Activated CD8-positive, alpha-beta memory T cell treated with anti-CD3 and anti-CD28 coated beads for 4 hours (primary cell): ENCODE data around the gene CMBL.
A peak's percentile ranks its signal among the peaks of the same experiment; 100 is the strongest.
"Not testable (repeated sequence)": the region's sequence is repeated elsewhere in the genome, so short reads cannot be mapped to it uniquely, and the experiment has no call there.

Experiments used
- DNase-seq, 2 donors: peaks; one replicate each; pipeline ENCODE4 v3.0.0-alpha.2; 2020; ENCODE audit warnings: low read depth in 2 of 2

The CMBL gene

GRCh38 chr5:10285362-10285761, 22.3 kb downstream of the CMBL start:
- not testable (repeated sequence) for DNase-seq

GRCh38 chr5:10283927-10284635, 23.6 kb downstream of the CMBL start:
- peak; percentile 45 to 58 for DNase-seq

- no peak for DNase-seq
Measured at GRCh38 chr5:10279925-10280720, 27.6 kb downstream of the CMBL start.

GRCh38 chr5:10279328-10279727, 28.4 kb downstream of the CMBL start:
- DNase-seq, result no peak

- no peak for DNase-seq
Measured at GRCh38 chr5:10278658-10279279, 28.9 kb downstream of the CMBL start.

- DNase-seq, result no peak
Measured at GRCh38 chr5:10277773-10278630, 29.7 kb downstream of the CMBL start.

GRCh38 chr5:10276691-10277090, 31.0 kb downstream of the CMBL start:
- no peak for DNase-seq

GRCh38 chr5:10275991-10276390, 31.7 kb downstream of the CMBL start:
- no peak for DNase-seq

GRCh38 chr5:10275460-10275859, 32.2 kb downstream of the CMBL start:
- DNase-seq, result no peak

- not testable (repeated sequence) for DNase-seq
Measured at GRCh38 chr5:10272875-10273209, 34.9 kb downstream of the CMBL start.

DNA sequence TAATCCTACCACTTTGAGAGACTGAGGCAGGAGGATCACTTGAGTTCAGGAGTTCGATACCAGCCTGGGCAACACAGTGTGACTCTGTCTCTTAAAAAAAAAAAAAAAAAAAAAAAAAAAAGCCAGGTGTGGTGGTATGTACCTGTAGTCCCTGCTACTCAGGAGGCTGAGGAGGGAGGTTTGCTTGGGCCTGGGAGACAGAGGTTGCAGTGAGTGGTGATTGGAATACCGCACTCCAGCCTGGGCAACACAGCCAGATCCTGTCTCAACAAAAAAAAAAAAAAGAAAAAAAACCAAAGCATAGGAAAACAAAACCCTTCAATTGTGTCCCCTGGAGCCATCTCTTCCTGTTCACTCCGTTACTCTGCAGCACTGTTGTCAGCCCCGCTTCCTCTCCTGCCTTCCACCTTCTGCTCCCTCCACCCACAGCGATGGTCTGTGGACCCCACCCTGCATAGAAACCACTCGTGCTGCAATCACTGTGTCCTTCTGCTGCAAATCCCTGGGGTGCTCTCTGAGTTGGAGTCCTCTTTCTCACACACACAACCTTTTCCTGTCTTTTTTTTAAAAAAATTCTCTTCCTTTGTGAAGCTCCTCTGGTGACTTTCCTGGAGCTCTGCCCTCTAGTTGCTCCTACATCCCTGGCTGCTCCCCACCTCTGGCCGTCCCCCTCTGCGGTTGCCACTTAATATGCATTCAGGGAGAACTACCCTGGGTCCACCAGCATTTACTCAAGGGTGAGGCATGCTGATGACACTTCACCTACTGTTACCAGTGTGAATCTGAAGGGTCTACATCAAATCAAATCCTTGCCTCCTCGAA, 35.4 kb downstream of the CMBL start:
- no peak for DNase-seq

DNA sequence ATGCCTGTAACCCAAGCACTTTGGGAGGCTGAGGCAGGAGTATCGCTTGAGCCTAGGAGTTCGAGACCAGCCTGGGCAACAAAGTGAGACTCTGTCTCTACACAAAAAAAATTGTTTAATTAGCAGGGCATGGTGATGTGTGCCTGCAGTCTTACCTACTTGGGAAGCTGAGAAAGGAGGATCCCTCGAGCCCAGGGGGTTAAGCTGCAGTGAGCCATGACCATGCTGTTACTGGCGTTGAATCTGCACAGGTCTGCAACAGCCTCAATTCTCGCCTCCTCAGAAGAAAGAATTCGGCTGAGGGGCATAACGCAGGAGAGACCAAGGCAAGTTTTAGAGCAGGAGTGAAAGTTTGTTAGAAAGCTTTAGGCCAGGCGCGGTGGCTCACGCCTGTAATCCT, 39.6 kb downstream of the CMBL start:
- DNase-seq, result no peak

- no peak for DNase-seq
Measured at GRCh38 chr5:10266839-10267238, 40.9 kb downstream of the CMBL start.

DNA sequence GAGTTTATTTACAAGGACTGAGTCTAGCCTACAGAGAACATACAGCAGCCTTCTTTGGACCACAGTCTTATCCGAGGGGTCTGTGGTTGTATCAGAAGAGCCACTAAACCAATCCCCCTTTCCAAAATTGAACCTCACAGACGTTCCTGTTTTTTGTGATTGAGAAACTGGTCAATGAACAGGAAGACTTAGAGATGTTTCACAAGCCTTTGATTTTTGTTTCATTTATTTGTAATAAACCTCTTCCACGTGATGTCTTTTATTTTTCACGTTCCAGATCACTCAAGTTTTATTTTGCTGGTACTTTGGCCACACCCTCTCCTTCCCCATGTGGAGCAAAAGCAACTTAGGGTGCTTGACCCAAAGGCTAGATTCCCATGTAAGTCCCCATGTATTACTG, 41.6 kb downstream of the CMBL start:
- DNase-seq, result no peak

DNA sequence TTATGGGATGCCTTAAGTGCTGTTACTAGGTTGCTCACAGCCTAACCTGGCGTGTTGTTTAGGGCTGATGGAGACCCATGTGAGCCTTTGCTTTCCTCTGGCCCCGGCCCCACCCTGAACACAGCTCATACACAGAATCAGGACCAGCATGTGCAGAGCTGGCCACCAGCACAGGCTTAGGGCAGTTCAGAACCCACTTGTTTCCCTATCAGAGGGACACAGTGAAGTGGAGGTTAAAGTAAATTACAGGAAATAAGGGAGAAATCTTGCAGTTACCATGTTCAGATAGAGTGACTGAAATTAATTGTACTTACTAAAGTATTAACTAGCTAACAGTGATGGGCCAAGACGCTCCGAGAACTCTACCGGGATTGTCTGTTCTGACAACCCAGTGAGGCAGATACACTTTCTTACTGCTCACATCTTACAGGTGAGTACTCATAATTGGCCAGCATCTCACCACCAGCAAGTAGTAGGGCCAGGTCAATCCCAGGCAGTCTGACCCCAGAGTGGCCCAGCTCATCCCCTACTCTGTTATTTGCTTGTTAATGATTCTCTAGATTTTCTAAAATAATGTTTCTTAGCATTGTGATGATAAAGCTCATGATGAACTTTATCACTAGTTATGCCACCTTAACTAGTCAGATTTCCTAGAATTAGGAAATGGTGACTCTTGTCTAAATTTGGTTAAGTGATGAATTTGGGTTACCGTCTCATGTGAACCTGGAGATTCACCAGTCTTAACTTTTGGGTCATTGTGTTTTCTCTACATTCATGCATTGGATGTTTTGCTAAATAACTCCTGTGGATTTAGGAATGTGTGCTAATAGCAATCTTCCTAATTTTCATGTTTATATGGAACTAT, 42.2 kb downstream of the CMBL start:
- no peak for DNase-seq

DNA sequence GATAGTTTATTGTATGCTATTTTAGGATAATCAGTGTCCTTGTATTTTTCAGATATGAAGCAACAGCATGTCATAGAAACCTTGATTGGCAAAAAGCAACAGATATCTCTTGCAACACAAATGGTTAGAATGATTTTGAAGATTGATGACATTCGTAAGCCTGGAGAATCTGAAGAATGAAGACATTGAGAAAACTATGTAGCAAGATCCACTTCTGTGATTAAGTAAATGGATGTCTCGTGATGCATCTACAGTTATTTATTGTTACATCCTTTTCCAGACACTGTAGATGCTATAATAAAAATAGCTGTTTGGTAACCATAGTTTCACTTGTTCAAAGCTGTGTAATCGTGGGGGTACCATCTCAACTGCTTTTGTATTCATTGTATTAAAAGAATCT, 43.1 kb downstream of the CMBL start:
- DNase-seq, result no peak

DNA sequence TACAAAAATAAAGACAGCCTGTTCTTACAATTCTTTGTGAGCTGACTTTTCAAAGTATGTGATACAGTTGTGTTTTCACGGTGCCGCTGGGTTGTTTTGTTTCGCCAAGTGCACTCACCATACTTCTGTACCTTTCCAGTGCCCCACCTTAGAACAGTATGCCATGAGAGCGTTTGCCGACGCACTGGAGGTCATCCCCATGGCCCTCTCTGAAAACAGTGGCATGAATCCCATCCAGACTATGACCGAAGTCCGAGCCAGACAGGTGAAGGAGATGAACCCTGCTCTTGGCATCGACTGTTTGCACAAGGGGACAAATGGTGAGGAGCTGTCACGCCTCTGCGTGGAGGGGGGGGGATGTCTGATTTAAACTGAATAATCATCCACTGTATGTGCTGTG, 44.7 kb downstream of the CMBL start:
- no peak for DNase-seq

DNA sequence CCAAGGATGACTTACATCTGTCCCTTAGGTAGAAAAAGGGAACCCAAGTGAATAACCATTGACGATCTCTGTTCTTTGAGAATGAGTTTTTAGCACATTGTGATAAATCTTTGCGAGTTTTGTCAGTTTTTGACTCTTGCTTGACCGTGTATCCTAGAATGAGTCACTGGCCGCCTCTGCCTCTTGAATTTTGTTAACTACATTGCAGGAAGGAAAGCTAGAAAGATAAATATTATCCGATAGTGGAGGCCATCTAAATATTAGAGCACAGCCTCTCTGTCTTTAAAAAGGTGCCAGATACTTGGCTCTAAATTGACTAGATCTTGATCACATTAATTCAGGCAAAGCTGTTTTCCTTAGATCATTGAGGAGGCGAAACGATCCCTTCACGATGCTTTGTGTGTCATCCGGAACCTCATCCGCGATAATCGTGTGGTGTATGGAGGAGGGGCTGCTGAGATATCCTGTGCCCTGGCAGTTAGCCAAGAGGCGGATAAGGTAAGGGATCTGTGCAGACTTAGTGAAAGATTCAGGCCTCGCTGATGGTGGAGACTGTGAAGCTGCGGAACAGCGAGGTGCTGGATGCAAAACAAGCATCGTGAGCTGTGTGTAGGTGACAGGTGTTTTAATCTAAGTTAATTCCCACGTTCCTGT, 45.5 kb downstream of the CMBL start:
- DNase-seq, result no peak

DNA sequence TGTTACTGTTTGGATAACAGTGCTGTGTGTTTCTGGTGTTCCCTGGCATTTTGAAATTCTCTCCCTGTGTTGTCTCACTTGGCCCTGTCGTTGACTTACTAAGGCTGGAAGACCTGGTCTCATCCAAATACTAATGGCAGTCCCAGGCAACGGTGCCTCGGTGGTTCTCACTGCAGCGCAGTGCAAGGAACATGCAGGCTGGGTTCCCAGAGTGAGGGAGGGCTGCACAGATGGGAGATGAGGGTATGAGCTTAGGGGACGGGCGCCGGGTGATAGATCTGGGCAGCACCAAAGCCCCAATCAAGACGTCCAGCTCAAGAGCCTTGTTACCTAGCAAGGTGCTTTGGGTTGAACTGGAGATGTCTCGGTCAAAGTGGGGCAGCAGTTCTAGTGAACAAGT, 46.6 kb downstream of the CMBL start:
- DNase-seq, result no peak

- DNase-seq, result no peak
Measured at GRCh38 chr5:10259899-10260298, 47.8 kb downstream of the CMBL start.
